Right lobe of liver (tissue), 6 donors: ENCODE measurements around the gene GNRH2. TPM values are rescaled to one million over a fixed set of nuclear protein-coding genes. Genes with fewer than 3 reads are reported as not detected.
A peak's percentile ranks its signal among the peaks of the same experiment; 100 is the strongest.

ENCODE experiments used
- ATAC-seq, 4 donors: fragments of 200-7000 bp; cut with Tn5 transposase; one replicate each; pipeline ENCODE4 v1.9.1; 2020; ENCODE audit warnings: mild to moderate bottlenecking in 4 of 4, moderate library complexity in 4 of 4
- DNase-seq, 3 donors: peaks; one replicate each; pipeline ENCODE4 v3.0.0-alpha.2; 2020
- H3K27ac ChIP-seq, 3 donors: fragments of 200-600 bp; one replicate each; pipeline ENCODE4 v1.8.0; 2022
- H3K27me3 ChIP-seq, 2 donors: fragments of 200-600 bp; one replicate each; pipeline ENCODE4 v1.8.0; 2022
- H3K36me3 ChIP-seq, 4 donors: fragments of 200-600 bp; sonication (generic) in 1 of 4; one replicate each; pipeline versions ENCODE4 v1.5.1 to v1.8.0; 2017 to 2022; ENCODE audit warnings: control low read depth in 1 of 4
- H3K4me1 ChIP-seq, 4 donors: fragments of 200-600 bp; sonication (generic) in 1 of 4; one replicate each; pipeline versions ENCODE4 v1.5.1 to v1.8.0; 2017 to 2022; ENCODE audit warnings: control low read depth in 1 of 4
- H3K4me3 ChIP-seq, 3 donors: fragments of 200-600 bp; one replicate each; pipeline ENCODE4 v1.8.0; 2022
- H3K9me3 ChIP-seq, 4 donors: fragments of 200-600 bp; sonication (generic) in 1 of 4; one replicate each; pipeline versions ENCODE4 v1.5.1 to v1.8.0; 2017 to 2022; ENCODE audit warnings: control low read depth in 1 of 4
- CTCF ChIP-seq, 4 donors: fragments of 200-600 bp in 3 of 4; fragments of 450-650 bp in 1 of 4; IDR thresholded peaks; one replicate each; pipeline versions ENCODE4 v1.5.1 to v1.8.0; 2016 to 2022; ENCODE audit warnings: antibody characterized with exemption in 4 of 4, mild to moderate bottlenecking in 2 of 4
- POLR2A ChIP-seq: fragments of 450-650 bp; IDR thresholded peaks from one replicate; pipeline ENCODE4 v1.6.1; 2017; ENCODE audit warnings: antibody characterized with exemption, mild to moderate bottlenecking
- WGBS: methylation state at CpG from one replicate; pipeline ENCODE4 v1.1.6; 2018; ENCODE audit warnings: low coverage, low lambda C conversion rate; ENCODE audit not compliant: insufficient coverage; ENCODE audit errors: missing lambda C conversion rate; 5-methylcytosine and 5-hydroxymethylcytosine counted together
- intact Hi-C, 2 donors: fragments of 100-400 bp; cut with DNase I; formaldehyde crosslinking; loops; one replicate each; pipeline versions ENCODE4 v1.11.2 to v1.14.1; 2022
- total RNA-seq, 6 experiments: library from RNA; depleted of rRNA in 2 of 6; stranded (reverse); fragments of >200 nt in 2 of 6; fragmentation: NEBNext Ultra II Directional in 3 of 6; extraction: Animal tissue kit (Norgen Biotek cat#: 25700) in 3 of 6; gene quantifications; one replicate each; pipeline versions ENCODE4 v1.1.0 to v1.2.4, GENCODE V29; 2016 to 2023
- donor health status: DM: no; HTN: yes; CAD: no.
- donor health status: DM: no; HTN: no; CAD: no.
- donor health status: DM: no; HTN: no; CAD: no.
- donor health status: DM: no; HTN: yes; CAD: no.
- donor health status: DM: no; HTN: yes; CAD: no.

GNRH2 gene
- total RNA-seq, 6 experiments from 2014 or later = 0.55 to 0.81 (median 0.66) TPM; not detected in 3

- Histone ChIP-seq H3K36me3 (peaks cover 0 to 33% (median 11%) of the 10 kb centered on the region in 4 donors), H3K4me3 (no peak overlapping the region), H3K4me1 (peaks cover 0 to 4% (median 0%) of the 10 kb centered on the region in 4 donors), H3K27ac (no peak overlapping the region), H3K9me3 (no peaks in the 10 kb centered on the region), H3K27me3 (no peaks in the 10 kb centered on the region)
- WGBS = 72% methylated on average over 2 of the region's 2 CpGs
- intact Hi-C loops = no loop called here
- TF ChIP-seq CTCF (IDR thresholded peaks at IDR 0.05) = no peak
- no peak for TF ChIP-seq POLR2A
- no peak for DNase-seq
- no peak for ATAC-seq
Observed at GRCh38 chr20:3027987-3028386, 15.4 kb upstream of the GNRH2 start.

- no peak for TF ChIP-seq CTCF (IDR thresholded peaks at IDR 0.05)
- no peak for TF ChIP-seq POLR2A
- DNase-seq (no peak), ATAC-seq (no peak)
- H3K9me3 ChIP-seq = no peaks in the 10 kb centered on the region
- H3K36me3 ChIP-seq = peaks cover 0 to 21% (median 8%) of the 10 kb centered on the region in 4 donors
- H3K4me1 ChIP-seq = peaks cover 0 to 4% (median 0%) of the 10 kb centered on the region in 4 donors
- no peaks in the 10 kb centered on the region for H3K27me3 ChIP-seq
- intact Hi-C loops = no loop called here
- H3K27ac ChIP-seq = no peak overlapping the region
- no peak overlapping the region for H3K4me3 ChIP-seq
- whole genome bisulfite sequencing = 86% methylated on average over 3 of the region's 3 CpGs
Observed at GRCh38 chr20:3031524-3032147, 11.8 kb upstream of the GNRH2 start.

- Histone ChIP-seq H3K27ac (no peak overlapping the region), H3K4me3 (no peak overlapping the region), H3K27me3 (no peaks in the 10 kb centered on the region), H3K4me1 (peaks cover 0 to 4% (median 0%) of the 10 kb centered on the region in 4 donors), H3K36me3 (peaks cover 0 to 21% (median 6%) of the 10 kb centered on the region in 4 donors), H3K9me3 (no peaks in the 10 kb centered on the region)
- TF ChIP-seq CTCF (IDR thresholded peaks at IDR 0.05) = no peak
- TF ChIP-seq POLR2A = no peak
- ATAC-seq (peak in 2 of 4 donors; percentile 29 to 58), DNase-seq (no peak)
- intact Hi-C loops = no loop called here
- WGBS = 94% methylated on average over 5 of the region's 8 CpGs
Observed at GRCh38 chr20:3032624-3033023, 10.8 kb upstream of the GNRH2 start.

- Histone ChIP-seq H3K27me3 (no peaks in the 10 kb centered on the region), H3K9me3 (no peaks in the 10 kb centered on the region), H3K4me3 (no peak overlapping the region), H3K27ac (no peak overlapping the region), H3K4me1 (peaks cover 0 to 11% (median 2%) of the 10 kb centered on the region in 4 donors), H3K36me3 (peaks cover 0 to 19% (median 6%) of the 10 kb centered on the region in 4 donors)
- WGBS = 11% methylated on average over 3 of the region's 3 CpGs
- ATAC-seq (peak; percentile 40 to 55 (median 50)), DNase-seq (peak in 1 of 3 donors; percentile 72)
- intact Hi-C loops = no loop called here
- no peak for TF ChIP-seq POLR2A
- no peak for TF ChIP-seq CTCF (IDR thresholded peaks at IDR 0.05)
Observed at GRCh38 chr20:3037654-3038053, 5.8 kb upstream of the GNRH2 start.
